Breast epithelium (tissue), 3 donors: ENCODE data around the gene CEP89.
"Not testable (repeated sequence)": the region's sequence is repeated elsewhere in the genome, so short reads cannot be mapped to it uniquely, and the experiment has no call there.

Experiments
- CTCF ChIP-seq, 3 donors: fragments of 450-650 bp; IDR thresholded peaks; one replicate each; pipeline ENCODE4 v1.5.1; 2016 to 2017; ENCODE audit warnings: antibody characterized with exemption in 3 of 3, mild to moderate bottlenecking in 3 of 3, moderate library complexity in 3 of 3
- POLR2A ChIP-seq: fragments of 450-650 bp; IDR thresholded peaks from one replicate; pipeline ENCODE4 v1.6.1; 2016; ENCODE audit warnings: antibody characterized with exemption, mild to moderate bottlenecking, moderate library complexity
- POLR2AphosphoS5 ChIP-seq, 3 donors: sonication (generic); formaldehyde crosslinking; IDR thresholded peaks; one replicate each; pipeline ENCODE4 v1.6.1; 2017; ENCODE audit warnings: antibody characterized with exemption in 3 of 3

DNA sequence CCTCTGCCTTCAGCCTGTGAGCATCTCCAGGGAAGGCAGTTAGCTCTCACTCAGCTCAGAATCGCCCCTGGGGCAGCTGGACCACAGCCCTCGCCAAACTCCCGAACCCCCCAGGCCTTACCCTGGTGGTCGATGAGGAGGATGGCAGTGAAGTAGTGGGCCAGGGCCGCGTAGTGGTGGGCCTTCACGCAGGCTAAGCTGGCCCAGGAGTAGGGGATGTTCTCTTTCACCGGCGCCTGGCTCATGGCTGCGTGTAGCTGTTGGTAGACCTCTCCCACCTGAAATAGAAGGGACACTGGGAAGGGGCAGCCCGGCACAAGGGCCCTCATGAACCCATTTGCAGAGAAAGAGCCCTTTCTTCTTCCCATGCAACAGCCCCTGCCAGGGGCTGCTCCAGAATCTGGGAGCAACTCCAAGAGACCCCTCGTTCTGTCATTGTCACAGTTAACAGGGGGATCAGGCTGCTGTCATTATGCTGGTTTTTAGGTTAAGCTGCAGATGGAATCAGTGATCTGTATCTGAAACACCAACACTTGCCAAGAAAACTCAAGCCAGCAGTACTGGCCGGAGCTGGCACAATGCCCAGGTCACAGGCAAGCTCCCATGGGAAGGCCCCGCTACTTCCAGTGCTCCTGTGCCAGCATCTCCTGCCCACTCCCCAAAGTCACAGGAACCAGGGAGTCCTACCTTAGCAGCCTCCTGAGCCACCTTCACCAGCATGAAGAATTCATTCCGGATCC lies 30.5 kb upstream of the CEP89 start:
- TF ChIP-seq CTCF (IDR thresholded peaks at IDR 0.05); POLR2A; POLR2AphosphoS5 (IDR thresholded peaks at IDR 0.05): not testable (repeated sequence)
